Activated CD4-positive, alpha-beta memory T cell treated with anti-CD3 and anti-CD28 coated beads for 36 hours (primary cell): ENCODE measurements around the gene ACAD11. TPM values are rescaled to one million over a fixed set of nuclear protein-coding genes. Genes with fewer than 3 reads are reported as not detected.

Experiments
- CTCF ChIA-PET: fragments of 350-600 bp; sonication (Branson Sonifier 250); formaldehyde crosslinking; loops from one replicate; lab custom pipeline; 2021; ENCODE audit warnings: antibody characterized with exemption, inconsistent platforms; lab: Charles Lee
- POLR2A ChIA-PET: fragments of 350-600 bp; sonication (Branson Sonifier 250); formaldehyde crosslinking; loops from one replicate; lab custom pipeline; 2021; ENCODE audit warnings: antibody characterized with exemption; lab: Charles Lee
- DNase-seq: peaks from one replicate; pipeline ENCODE4 v3.0.0-alpha.2; 2020
- H3K27ac Mint-ChIP-seq: one replicate; pipeline ENCODE4 v1.8.0; 2021; ENCODE audit warnings: mixed read lengths
- H3K27me3 Mint-ChIP-seq: one replicate; pipeline ENCODE4 v1.8.0; 2021; ENCODE audit warnings: mixed read lengths
- H3K36me3 Mint-ChIP-seq: one replicate; pipeline ENCODE4 v1.8.0; 2021; ENCODE audit warnings: mixed read lengths
- H3K4me1 Mint-ChIP-seq: one replicate; pipeline ENCODE4 v1.8.0; 2021; ENCODE audit warnings: low read depth, mixed read lengths
- H3K4me3 Mint-ChIP-seq: one replicate; pipeline ENCODE4 v1.8.0; 2021; ENCODE audit warnings: mild to moderate bottlenecking, mixed read lengths
- H3K9me3 Mint-ChIP-seq: one replicate; pipeline ENCODE4 v1.8.0; 2021; ENCODE audit warnings: mixed read lengths
- intact Hi-C: fragments of 100-400 bp; cut with micrococcal nuclease; formaldehyde crosslinking; loops from one replicate; pipeline ENCODE4 v1.15.1; 2023
- total RNA-seq, 2 experiments: library from RNA; stranded (reverse); gene quantifications; one replicate each; pipeline ENCODE4 v1.2.3, GENCODE V29; 2021

The ACAD11 gene, protein sequence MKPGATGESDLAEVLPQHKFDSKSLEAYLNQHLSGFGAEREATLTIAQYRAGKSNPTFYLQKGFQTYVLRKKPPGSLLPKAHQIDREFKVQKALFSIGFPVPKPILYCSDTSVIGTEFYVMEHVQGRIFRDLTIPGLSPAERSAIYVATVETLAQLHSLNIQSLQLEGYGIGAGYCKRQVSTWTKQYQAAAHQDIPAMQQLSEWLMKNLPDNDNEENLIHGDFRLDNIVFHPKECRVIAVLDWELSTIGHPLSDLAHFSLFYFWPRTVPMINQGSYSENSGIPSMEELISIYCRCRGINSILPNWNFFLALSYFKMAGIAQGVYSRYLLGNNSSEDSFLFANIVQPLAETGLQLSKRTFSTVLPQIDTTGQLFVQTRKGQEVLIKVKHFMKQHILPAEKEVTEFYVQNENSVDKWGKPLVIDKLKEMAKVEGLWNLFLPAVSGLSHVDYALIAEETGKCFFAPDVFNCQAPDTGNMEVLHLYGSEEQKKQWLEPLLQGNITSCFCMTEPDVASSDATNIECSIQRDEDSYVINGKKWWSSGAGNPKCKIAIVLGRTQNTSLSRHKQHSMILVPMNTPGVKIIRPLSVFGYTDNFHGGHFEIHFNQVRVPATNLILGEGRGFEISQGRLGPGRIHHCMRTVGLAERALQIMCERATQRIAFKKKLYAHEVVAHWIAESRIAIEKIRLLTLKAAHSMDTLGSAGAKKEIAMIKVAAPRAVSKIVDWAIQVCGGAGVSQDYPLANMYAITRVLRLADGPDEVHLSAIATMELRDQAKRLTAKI
- total RNA-seq = 10 to 100 TPM; 11.2 to 13.8 TPM

DNA sequence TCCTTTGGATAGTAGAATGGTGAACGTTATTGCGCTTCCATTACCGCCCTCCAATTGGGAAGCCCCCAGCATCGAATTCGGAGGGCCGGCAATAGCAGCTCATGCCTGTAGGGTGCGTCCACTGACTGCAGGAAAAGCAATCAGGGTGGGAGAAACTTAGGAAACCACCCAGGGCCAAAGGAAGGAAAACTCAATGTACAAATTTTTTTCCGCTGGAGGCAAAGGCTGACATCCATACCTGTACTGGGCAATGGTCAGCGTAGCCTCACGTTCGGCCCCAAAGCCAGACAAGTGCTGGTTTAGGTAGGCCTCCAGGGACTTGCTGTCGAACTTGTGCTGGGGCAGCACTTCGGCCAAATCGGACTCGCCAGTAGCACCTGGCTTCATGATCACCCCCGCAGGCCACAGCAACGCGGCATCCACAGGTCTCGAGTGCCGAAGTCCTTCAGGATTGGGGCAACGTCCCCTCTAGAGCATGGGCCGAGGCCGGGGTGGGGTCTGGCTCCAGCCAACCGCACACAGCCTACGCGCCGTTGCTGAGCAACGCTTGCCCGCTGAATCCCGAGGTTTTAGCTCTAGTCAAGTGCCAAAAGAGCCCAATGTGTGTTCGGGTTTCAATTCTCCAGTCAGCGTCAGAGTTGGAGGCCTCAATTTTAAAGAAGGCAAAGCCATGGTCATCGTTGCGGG lies at the start of gene ACAD11:
TSS of gene ACAD11 (minus strand) at position 445 of the 687 bp plus-strand sequence. CDS start at position 387, 58 bp downstream.
- Mint-ChIP-seq H3K27ac (peak within 1 kb of the TSS; percentile 88), H3K9me3 (no peaks in the 10 kb centered on the region), H3K4me3 (peak within 1 kb of the TSS; percentile 93), H3K27me3 (no peaks in the 10 kb centered on the region), H3K4me1 (peaks cover 44% of the 10 kb centered on the region), H3K36me3 (peaks cover 9% of the 10 kb centered on the region)
- ChIA-PET POLR2A (no interaction called here), CTCF (interaction anchor here (0.6 to 2.3 kb wide), 4 partner anchors 13 to 59 kb away, joined by 3 to 10 read pairs (median 4); no protein-coding TSS in a partner anchor)
- DNase-seq = peak; percentile 58
- intact Hi-C loops = loop anchor here (1.0 to 10.0 kb wide), 4 partner anchors 63 to 914 kb away; partner anchors contain the start of genes CDV3, DNAJC13 and NPHP3

DNA sequence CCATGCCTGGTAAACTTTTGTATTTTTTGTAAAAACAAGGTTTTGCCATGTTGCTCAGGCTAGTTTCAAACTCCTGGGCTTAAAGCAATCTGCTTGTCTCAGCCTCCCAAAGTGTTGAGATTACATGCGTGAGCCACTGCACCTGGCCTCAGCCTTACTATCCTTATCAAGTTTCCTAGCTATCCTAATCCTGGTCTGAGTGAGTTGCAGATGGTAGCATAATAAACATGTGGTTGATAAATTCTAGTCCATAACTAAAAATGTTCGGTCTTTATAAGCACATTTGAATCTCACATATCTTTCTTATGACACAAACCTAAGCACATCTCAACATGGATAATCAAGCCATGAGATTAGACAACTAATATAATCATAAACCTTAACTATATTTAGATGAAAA lies 44.1 kb upstream of the ACAD11 start:
- Mint-ChIP-seq H3K4me3 (no peak overlapping the region), H3K27me3 (no peaks in the 10 kb centered on the region), H3K4me1 (peaks cover 6% of the 10 kb centered on the region), H3K9me3 (no peaks in the 10 kb centered on the region), H3K27ac (no peak overlapping the region), H3K36me3 (peaks cover 36% of the 10 kb centered on the region)
- POLR2A ChIA-PET = no interaction called here
- no peak for DNase-seq
- CTCF ChIA-PET = no interaction called here
- intact Hi-C loops = no loop called here

DNA sequence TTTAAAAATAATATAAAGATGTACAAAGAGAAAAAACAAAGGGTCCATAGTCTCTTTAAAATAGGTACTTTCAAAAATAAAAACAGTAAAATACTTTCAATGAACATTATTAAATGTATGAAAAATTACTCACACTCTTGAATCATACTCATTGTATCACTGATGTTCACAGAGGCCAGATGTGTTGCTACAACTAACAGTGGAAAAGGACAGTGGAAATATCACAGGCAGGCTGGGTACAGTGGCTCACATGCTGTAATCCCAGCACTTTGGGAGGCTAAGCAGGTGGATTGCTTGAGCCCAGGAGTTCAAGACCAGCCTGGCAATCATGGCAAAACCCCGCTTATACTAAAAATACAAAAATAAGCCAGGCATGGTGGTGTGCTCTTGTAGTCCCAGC lies 35.8 kb upstream of the ACAD11 start:
- no peak overlapping the region for H3K4me3 Mint-ChIP-seq
- DNase-seq = no peak
- H3K4me1 Mint-ChIP-seq = no peaks in the 10 kb centered on the region
- H3K27ac Mint-ChIP-seq = peak overlapping the region; percentile 18
- H3K9me3 Mint-ChIP-seq = no peaks in the 10 kb centered on the region
- CTCF ChIA-PET = no interaction called here
- intact Hi-C loops = no loop called here
- peaks cover 31% of the 10 kb centered on the region for H3K36me3 Mint-ChIP-seq
- no peaks in the 10 kb centered on the region for H3K27me3 Mint-ChIP-seq
- POLR2A ChIA-PET = no interaction called here

DNA sequence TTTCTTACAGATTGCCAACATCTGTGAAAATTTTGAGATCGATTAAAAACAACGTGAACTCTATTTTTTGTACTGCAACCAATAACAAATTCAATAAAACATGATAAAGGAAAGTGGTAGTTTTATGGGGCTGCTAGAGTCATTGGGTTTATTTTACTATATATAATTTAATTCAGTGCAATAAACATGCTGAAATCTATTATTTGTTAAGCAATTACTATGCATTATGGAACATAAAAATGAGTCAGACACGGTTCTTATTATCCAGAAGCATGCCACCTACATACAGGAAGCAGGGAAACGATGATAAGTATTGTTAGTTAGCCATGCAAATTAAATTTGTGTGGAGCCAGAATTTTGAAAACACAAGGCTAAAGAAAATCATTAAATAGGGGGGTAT lies 35.4 kb upstream of the ACAD11 start:
- Mint-ChIP-seq H3K4me3 (no peak overlapping the region), H3K4me1 (no peaks in the 10 kb centered on the region), H3K36me3 (peaks cover 30% of the 10 kb centered on the region), H3K9me3 (no peaks in the 10 kb centered on the region), H3K27me3 (no peaks in the 10 kb centered on the region), H3K27ac (no peak overlapping the region)
- POLR2A ChIA-PET = no interaction called here
- intact Hi-C loops = no loop called here
- DNase-seq = no peak
- CTCF ChIA-PET = no interaction called here

DNA sequence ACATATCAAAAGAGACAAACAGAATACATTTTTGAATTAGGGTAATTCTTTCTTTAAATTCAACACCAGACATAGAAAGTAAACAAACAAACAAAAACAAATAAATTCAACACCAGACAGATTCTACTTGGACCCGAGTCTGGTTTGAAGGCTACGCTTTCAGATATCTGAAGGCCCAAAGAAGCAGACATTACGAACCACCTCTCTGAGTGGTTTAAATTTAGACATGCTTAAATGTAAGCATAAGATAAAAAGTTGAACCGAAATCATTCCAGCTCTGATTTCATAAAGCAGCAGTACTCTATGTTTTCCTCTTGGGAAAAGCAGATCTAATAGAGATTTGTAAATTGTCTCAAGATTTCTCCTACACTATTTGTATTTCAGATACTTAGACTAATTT lies 30.4 kb upstream of the ACAD11 start:
- no peak for DNase-seq
- no peaks in the 10 kb centered on the region for H3K27me3 Mint-ChIP-seq
- H3K4me1 Mint-ChIP-seq = no peaks in the 10 kb centered on the region
- intact Hi-C loops = no loop called here
- CTCF ChIA-PET = no interaction called here
- peaks cover 28% of the 10 kb centered on the region for H3K36me3 Mint-ChIP-seq
- no peak overlapping the region for H3K27ac Mint-ChIP-seq
- POLR2A ChIA-PET = no interaction called here
- H3K4me3 Mint-ChIP-seq = no peak overlapping the region
- no peaks in the 10 kb centered on the region for H3K9me3 Mint-ChIP-seq

DNA sequence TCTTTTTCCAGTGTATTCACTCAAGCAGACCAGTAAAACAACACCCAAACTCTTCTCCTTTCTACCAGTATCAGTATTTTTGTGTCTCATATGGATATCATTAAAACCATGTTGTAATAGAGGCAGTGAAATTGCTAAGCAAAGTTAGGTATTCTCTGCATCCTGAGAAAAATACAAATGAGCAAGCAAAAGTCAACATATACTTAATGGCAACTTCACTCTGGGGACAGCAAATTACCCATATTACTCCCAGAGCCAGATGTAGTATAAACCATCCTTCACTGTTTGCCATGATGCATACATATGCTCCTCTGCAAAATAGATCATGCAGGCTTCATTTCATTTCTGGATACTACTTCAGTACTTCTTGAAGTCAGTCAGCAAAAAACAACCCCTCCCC lies 22.6 kb upstream of the ACAD11 start:
- POLR2A ChIA-PET = no interaction called here
- intact Hi-C loops = no loop called here
- no peak overlapping the region for H3K27ac Mint-ChIP-seq

DNA sequence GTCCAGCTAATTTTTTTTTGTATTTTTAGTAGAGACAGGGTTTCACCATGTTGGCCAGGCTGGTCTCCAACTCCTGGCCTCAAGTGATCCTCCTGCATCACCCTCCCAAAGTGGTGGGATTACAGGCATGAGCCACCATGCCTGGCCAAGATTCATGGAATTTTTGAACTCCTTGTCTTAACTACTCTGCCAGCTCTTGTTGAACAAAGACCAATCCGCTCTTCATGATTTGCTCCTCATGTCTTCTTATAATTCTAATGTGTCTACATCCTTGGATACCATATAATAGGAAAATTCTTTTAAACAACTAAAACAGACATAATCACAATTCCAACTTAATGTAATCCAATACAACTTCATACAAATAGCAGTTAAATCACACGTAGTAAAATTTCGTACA lies 21.8 kb upstream of the ACAD11 start:
- H3K27me3 Mint-ChIP-seq = no peaks in the 10 kb centered on the region
- H3K36me3 Mint-ChIP-seq = peaks cover 22% of the 10 kb centered on the region
- CTCF ChIA-PET = no interaction called here
- no peak overlapping the region for H3K27ac Mint-ChIP-seq
- intact Hi-C loops = no loop called here
- H3K4me3 Mint-ChIP-seq = no peak overlapping the region
- POLR2A ChIA-PET = no interaction called here
- H3K4me1 Mint-ChIP-seq = no peaks in the 10 kb centered on the region
- no peaks in the 10 kb centered on the region for H3K9me3 Mint-ChIP-seq
- DNase-seq = no peak

More for the DNA sequence above, 22.6 kb upstream of the ACAD11 start:
- Mint-ChIP-seq H3K4me3 (no peak overlapping the region), H3K36me3 (peaks cover 22% of the 10 kb centered on the region), H3K4me1 (no peaks in the 10 kb centered on the region), H3K27me3 (no peaks in the 10 kb centered on the region), H3K9me3 (no peaks in the 10 kb centered on the region)
- DNase-seq = no peak
- CTCF ChIA-PET = interaction anchor here (2.6 kb wide), 1 partner anchor 40 kb away, joined by 6 read pairs; no protein-coding TSS in a partner anchor

DNA sequence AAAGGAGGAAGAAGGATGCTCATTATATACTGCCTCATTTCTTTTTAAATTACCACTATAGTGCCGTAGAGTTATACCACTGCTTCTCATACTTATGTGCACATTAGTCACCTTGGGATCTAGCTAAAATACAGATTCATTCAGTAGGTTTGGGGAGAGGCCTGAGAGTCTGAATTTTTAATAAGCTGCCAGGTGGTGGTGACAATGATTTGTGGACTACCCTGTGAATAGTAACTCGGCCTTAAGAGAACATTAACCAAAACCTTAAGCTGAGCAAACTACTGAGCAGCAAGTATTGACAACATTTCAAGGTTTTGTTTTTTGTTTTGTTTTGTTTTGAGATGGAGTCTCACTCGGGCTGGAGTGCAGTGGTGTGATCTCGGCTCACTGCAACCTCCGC lies 20.3 kb upstream of the ACAD11 start:
- Mint-ChIP-seq H3K27me3 (no peaks in the 10 kb centered on the region), H3K36me3 (peaks cover 23% of the 10 kb centered on the region), H3K4me3 (no peak overlapping the region), H3K27ac (no peak overlapping the region), H3K9me3 (no peaks in the 10 kb centered on the region), H3K4me1 (peaks cover 4% of the 10 kb centered on the region)
- DNase-seq = no peak
- ChIA-PET CTCF (interaction anchor here (1.1 kb wide), 1 partner anchor 38 kb away, joined by 5 read pairs; no protein-coding TSS in a partner anchor), POLR2A (no interaction called here)
- intact Hi-C loops = no loop called here

DNA sequence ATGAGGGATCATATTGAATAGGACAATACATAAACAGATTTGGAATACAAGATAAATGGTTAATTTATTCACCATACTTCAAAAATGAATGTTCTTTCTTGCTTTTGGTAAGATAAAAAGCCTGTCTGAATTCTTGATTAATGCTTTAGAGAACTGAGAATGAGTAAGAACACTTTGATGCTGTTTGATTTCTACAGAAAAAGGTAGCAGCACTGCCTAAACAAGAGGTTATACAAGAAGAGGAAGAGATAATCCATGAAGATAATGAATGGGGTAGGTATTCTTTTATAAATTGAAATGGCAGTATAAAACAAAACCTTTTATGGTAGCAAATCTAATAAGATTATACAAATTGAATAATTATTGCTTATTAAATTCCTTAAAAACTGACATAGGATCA lies 15.8 kb upstream of the ACAD11 start:
- CTCF ChIA-PET = no interaction called here
- Mint-ChIP-seq H3K36me3 (peaks cover 22% of the 10 kb centered on the region), H3K27me3 (no peaks in the 10 kb centered on the region), H3K27ac (peak overlapping the region; percentile 16), H3K4me1 (peaks cover 4% of the 10 kb centered on the region), H3K9me3 (no peaks in the 10 kb centered on the region), H3K4me3 (no peak overlapping the region)
- DNase-seq = no peak
- POLR2A ChIA-PET = no interaction called here
- intact Hi-C loops = no loop called here

DNA sequence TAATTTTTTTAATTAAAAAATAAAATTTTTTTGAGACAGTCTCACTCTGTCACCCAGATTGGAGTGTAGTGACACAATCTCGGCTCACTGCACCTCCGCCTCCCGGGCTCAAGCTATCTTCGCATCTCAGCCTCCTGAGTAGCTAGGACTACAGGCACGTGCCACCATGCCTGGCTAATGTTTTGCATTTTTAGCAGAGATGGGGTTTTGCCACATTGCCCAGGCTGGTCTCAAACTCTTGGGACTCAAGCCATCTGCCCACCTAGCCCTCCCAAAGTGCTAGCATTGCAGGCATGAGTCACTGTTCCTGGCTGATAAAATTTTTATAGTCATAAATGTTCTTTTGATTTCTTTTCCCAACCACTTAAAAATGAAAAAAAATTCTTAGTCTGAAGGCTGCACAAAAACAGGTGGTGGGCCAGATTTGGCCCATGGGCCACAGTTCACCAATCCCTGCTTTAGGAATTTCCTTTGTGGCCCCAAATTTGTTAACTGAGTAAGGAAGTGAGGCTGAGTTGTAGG lies 9.7 kb upstream of the ACAD11 start:
- Mint-ChIP-seq H3K36me3 (peaks cover 12% of the 10 kb centered on the region), H3K4me3 (no peak overlapping the region), H3K27me3 (no peaks in the 10 kb centered on the region), H3K9me3 (no peaks in the 10 kb centered on the region), H3K4me1 (peaks cover 18% of the 10 kb centered on the region), H3K27ac (peak overlapping the region; percentile 18)
- intact Hi-C loops = no loop called here
- POLR2A ChIA-PET = no interaction called here
- CTCF ChIA-PET = interaction anchor here (1.0 to 1.3 kb wide), 3 partner anchors 8 to 939 kb away, joined by 3 to 4 read pairs (median 3); no protein-coding TSS in a partner anchor
- no peak for DNase-seq

DNA sequence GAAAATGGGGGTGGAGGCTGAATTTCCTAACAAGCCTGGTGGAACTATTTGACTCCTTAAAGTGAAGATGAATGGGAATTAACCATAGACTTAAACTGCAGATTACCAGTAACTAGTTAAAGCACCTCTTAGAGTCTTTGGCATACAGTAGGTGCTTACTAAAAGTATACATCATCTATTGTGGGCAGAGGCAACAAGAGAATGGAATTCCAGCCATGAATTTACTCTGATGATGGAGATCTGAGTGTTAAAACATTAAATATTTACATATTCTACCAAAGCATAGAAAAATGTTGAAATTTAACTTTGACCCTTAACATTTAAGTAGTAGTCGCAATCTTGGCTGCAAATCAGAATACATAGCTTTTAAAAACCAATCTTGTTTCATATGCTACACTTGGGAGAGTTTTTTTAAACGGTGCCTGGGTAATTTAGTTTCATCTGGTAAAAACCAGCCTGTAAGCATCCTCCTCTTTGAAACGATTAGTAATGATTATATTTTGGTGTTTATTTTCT lies 5.7 kb upstream of the ACAD11 start:
- Mint-ChIP-seq H3K4me1 (peaks cover 39% of the 10 kb centered on the region), H3K36me3 (peaks cover 12% of the 10 kb centered on the region), H3K4me3 (no peak overlapping the region), H3K9me3 (no peaks in the 10 kb centered on the region), H3K27ac (no peak overlapping the region), H3K27me3 (no peaks in the 10 kb centered on the region)
- POLR2A ChIA-PET = no interaction called here
- DNase-seq = no peak
- intact Hi-C loops = no loop called here
- CTCF ChIA-PET = no interaction called here
